ENCODE measurements around the gene YAF2.

Gene YAF2

DNA sequence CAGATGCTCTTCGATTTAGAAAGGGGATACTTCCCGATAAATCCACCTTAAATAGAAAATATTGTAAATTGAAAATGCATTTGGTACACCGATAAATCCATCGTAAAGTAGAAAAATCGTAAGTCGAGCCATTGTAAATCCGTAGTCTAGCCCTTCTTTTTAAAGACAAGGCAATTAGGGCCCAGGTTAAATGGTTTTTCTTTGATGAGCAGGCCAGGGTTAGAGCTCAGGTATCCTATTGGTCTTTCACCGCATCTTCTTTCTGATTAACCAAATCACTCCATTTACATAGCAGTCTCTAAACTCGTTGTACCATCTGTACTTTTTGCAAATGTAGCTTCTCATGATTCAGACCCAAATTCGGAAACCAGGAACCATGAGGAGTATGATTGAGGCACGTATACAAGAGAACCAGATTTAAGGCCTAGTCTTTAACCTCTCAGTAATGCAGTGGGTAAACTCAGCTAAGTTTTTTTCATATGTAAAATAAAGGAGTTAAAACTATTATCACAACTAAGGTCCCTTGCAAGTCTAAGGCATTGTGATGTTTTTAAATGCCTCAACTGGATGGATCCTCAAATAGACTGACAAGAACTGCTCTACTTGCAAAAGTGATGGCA lies 2.2 kb upstream of the YAF2 start:
- H3K9me3 ChIP-seq: no peaks in the 10 kb centered on the region
- intact Hi-C loops (cut with DNase I; ENCODE audit: low total_unique reads): no loop called here

DNA sequence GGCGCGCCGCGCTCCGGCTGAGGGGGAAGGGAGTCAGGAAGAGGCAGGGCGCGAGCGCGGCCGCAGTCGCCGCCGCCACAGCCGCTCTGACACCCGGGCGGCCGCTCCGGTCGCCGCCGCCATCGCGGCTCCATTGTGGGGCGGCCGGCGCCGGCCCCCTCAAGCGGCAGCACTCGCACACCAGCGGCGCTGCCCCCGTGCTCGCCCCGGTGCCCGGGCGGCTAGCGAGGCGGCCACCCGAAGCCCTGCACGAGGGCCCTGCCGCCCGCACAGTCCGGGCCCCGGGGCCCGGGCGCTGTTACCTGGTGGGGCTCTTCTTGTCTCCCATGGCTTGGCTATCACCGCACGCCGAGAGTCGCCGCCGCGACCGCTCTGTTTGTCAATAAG lies 202 bp downstream of the YAF2 start:
- Histone ChIP-seq H3K9me3 (no peaks in the 10 kb centered on the region), H3K4me1 (peaks cover 0 to 39% (median 15%) of the 10 kb centered on the region in 4 donors), H3K27ac (peak overlapping the region; percentile 90 to 94), H3K4me3 (peak overlapping the region; percentile 92 to 94), H3K36me3 (no peaks in the 10 kb centered on the region), H3K27me3 (no peaks in the 10 kb centered on the region)
- no peak for DNase-seq
- intact Hi-C loops (cut with DNase I; ENCODE audit: low total_unique reads): loop anchor here (5.0 kb wide), 1 partner anchor 84 kb away; no protein-coding TSS in a partner anchor
- TF ChIP-seq, protein P1, sequence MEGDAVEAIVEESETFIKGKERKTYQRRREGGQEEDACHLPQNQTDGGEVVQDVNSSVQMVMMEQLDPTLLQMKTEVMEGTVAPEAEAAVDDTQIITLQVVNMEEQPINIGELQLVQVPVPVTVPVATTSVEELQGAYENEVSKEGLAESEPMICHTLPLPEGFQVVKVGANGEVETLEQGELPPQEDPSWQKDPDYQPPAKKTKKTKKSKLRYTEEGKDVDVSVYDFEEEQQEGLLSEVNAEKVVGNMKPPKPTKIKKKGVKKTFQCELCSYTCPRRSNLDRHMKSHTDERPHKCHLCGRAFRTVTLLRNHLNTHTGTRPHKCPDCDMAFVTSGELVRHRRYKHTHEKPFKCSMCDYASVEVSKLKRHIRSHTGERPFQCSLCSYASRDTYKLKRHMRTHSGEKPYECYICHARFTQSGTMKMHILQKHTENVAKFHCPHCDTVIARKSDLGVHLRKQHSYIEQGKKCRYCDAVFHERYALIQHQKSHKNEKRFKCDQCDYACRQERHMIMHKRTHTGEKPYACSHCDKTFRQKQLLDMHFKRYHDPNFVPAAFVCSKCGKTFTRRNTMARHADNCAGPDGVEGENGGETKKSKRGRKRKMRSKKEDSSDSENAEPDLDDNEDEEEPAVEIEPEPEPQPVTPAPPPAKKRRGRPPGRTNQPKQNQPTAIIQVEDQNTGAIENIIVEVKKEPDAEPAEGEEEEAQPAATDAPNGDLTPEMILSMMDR (IDR thresholded peaks at IDR 0.05): no peak

More for the DNA sequence above, 2.2 kb upstream of the YAF2 start:
- TF ChIP-seq, protein P1 (IDR thresholded peaks at IDR 0.05): no peak
- H3K4me1 ChIP-seq: peaks cover 0 to 26% (median 9%) of the 10 kb centered on the region in 4 donors
- H3K27me3 ChIP-seq: no peaks in the 10 kb centered on the region
- H3K4me3 ChIP-seq: no peak overlapping the region
- no peak overlapping the region for H3K27ac ChIP-seq
- no peaks in the 10 kb centered on the region for H3K36me3 ChIP-seq
- no peak for DNase-seq

DNA sequence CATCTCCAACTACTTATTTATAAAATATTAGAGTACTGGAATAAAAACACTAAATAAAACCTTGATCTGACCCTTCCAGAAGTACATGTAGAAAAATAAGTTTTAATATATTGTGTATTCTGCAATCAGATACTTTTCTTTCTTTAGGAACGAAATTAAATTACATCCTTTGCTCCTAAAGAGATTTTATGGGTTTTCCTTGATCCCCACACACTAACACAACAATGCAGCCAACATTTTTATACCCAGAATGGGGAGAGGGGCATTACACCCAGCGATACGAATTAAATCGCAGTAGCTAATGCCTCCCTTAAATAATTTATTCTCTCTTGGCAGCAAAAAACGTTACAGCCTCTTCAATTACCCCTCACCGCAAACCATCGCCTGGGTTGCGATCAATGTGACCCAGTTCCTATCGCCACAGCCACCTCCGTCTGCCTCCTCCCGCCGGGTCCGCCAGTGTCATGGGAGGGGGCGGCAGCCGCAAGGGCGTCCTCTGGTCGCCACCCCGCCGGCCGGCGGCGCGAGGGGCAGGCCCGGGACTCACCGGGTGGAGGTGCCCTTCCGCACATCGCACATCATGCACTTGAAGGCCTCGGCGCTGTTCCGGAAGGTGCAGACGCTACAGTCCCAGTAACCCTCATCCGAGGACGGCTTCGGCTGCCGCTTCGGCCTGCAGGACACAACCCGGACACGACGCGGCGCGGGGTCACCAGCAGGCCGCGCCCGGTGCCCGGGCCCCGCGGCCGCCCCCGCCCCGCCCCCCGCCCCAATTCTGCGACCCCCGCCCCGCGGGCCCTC lies 796 bp downstream of the YAF2 start:
- no peaks in the 10 kb centered on the region for H3K36me3 ChIP-seq
- peaks cover 0 to 41% (median 15%) of the 10 kb centered on the region in 4 donors for H3K4me1 ChIP-seq
- peak overlapping the region; percentile 92 to 94 for H3K4me3 ChIP-seq
- H3K9me3 ChIP-seq: no peaks in the 10 kb centered on the region
- intact Hi-C loops (cut with DNase I; ENCODE audit: low total_unique reads): loop anchor here (5.0 kb wide), 1 partner anchor 85 kb away; no protein-coding TSS in a partner anchor
- TF ChIP-seq, protein P1 (IDR thresholded peaks at IDR 0.05): peak; percentile 30 to 40
- no peaks in the 10 kb centered on the region for H3K27me3 ChIP-seq
- H3K27ac ChIP-seq: peak overlapping the region; percentile 90 to 94
- DNase-seq: peak; percentile 55 to 82

DNA sequence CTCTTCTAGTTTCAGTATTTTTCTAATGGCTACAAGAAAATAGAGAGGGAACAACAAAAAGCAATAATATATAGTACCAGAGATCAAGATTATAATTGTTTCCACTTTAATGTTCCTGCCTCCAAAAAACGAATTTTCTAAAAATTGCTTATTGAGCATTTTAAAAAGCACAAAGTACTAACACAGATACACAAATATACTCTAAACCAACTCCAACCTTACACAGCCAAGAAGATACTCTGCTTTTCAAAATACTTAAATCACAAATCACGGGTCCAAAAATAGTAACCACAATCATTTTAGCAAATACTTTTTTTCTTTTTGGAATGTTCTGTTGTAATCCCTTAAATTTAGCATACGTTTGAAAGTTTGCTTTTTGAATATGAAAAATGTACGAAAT lies 2.0 kb downstream of the YAF2 start:
- intact Hi-C loops (cut with DNase I; ENCODE audit: low total_unique reads): loop anchor here (5.0 kb wide), 1 partner anchor 86 kb away; no protein-coding TSS in a partner anchor
- H3K27ac ChIP-seq: peak overlapping the region; percentile 90 to 94
- H3K4me1 ChIP-seq: peaks cover 0 to 46% (median 15%) of the 10 kb centered on the region in 4 donors

DNA sequence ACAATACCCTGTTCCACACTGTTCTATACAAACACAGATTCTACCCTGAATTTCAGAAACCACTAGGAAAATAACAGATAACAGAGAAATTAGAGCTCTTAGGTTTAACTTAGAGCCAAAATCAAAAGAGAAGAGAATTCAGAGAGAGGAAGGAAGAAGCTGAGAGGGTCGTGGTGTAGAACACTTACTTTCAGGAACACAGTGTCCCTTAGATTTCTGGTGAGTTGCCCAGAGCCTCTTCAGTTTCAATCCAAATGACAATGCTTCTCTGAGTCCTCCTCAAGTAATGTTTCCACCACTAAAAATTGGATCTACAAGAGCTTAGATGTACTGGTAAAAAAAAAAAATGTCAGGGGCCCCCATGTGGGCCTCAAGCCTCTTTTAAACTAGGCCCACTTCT lies 2.6 kb downstream of the YAF2 start:
- intact Hi-C loops (cut with DNase I; ENCODE audit: low total_unique reads): loop anchor here (5.0 kb wide), 1 partner anchor 87 kb away; no protein-coding TSS in a partner anchor
- H3K4me1 ChIP-seq: peaks cover 0 to 46% (median 15%) of the 10 kb centered on the region in 4 donors

More for the DNA sequence above, 2.0 kb downstream of the YAF2 start:
- Histone ChIP-seq H3K9me3 (no peaks in the 10 kb centered on the region), H3K27me3 (no peaks in the 10 kb centered on the region), H3K4me3 (peak overlapping the region; percentile 92 to 94), H3K36me3 (no peaks in the 10 kb centered on the region)
- DNase-seq: no peak
- TF ChIP-seq, protein P1 (IDR thresholded peaks at IDR 0.05): no peak

More for the DNA sequence above, 2.6 kb downstream of the YAF2 start:
- no peaks in the 10 kb centered on the region for H3K9me3 ChIP-seq
- TF ChIP-seq, protein P1 (IDR thresholded peaks at IDR 0.05): no peak
- no peaks in the 10 kb centered on the region for H3K27me3 ChIP-seq
- peak overlapping the region in 1 of 2 donors; percentile 92 for H3K4me3 ChIP-seq
- H3K27ac ChIP-seq: peak overlapping the region; percentile 61 to 90
- no peaks in the 10 kb centered on the region for H3K36me3 ChIP-seq
- peak in 1 of 2 donors; percentile 55 for DNase-seq
